Sigmoid colon (tissue), 7 donors: ENCODE data around the gene GOLGA1. TPM values are rescaled to one million over a fixed set of nuclear protein-coding genes. Genes with fewer than 3 reads are reported as not detected.

ENCODE experiments used
- DNase-seq: peaks from one replicate; pipeline ENCODE4 v3.0.0-alpha.2; 2019
- H3K27ac ChIP-seq, 4 donors: fragments of 200-600 bp; sonication (generic); one replicate each; pipeline ENCODE4 v1.5.1; 2016 to 2019; ENCODE audit warnings: mild to moderate bottlenecking in 1 of 4
- H3K27me3 ChIP-seq, 3 donors: fragments of 200-600 bp; sonication (generic); one replicate each; pipeline ENCODE4 v1.5.1; 2019; ENCODE audit warnings: mild to moderate bottlenecking in 1 of 3
- H3K36me3 ChIP-seq, 4 donors: fragments of 200-600 bp; sonication (generic); one replicate each; pipeline ENCODE4 v1.5.1; 2016 to 2019
- H3K4me1 ChIP-seq, 4 donors: fragments of 200-600 bp; sonication (generic); one replicate each; pipeline ENCODE4 v1.5.1; 2017 to 2019
- H3K4me3 ChIP-seq, 4 donors: fragments of 200-600 bp; sonication (generic); one replicate each; pipeline ENCODE4 v1.5.1; 2017 to 2019; ENCODE audit warnings: mild to moderate bottlenecking in 2 of 4, moderate library complexity in 1 of 4
- H3K9me3 ChIP-seq, 4 donors: fragments of 200-600 bp in 3 of 4; sonication (generic) in 3 of 4; one replicate each; pipeline versions ENCODE4 v1.5.1 to v1.6.1; 2013 to 2019
- CTCF ChIP-seq, 4 experiments: fragments of 450-650 bp in 3 of 4; fragments of 200-600 bp in 1 of 4; IDR thresholded peaks; one replicate each; pipeline ENCODE4 v1.5.1; 2016 to 2019; ENCODE audit warnings: antibody characterized with exemption in 4 of 4, mild to moderate bottlenecking in 3 of 4, moderate library complexity in 2 of 4
- EP300 ChIP-seq, 4 donors: sonication (generic); formaldehyde crosslinking; IDR thresholded peaks; one replicate each; pipeline ENCODE4 v1.6.1; 2017; ENCODE audit warnings: antibody characterized with exemption in 4 of 4
- POLR2A ChIP-seq, 2 donors: fragments of 450-650 bp; IDR thresholded peaks; one replicate each; pipeline ENCODE4 v1.6.1; 2016; ENCODE audit warnings: antibody characterized with exemption in 2 of 2, mild to moderate bottlenecking in 2 of 2, moderate library complexity in 2 of 2
- POLR2AphosphoS5 ChIP-seq, 4 donors: sonication (generic); formaldehyde crosslinking; IDR thresholded peaks; one replicate each; pipeline ENCODE4 v1.6.1; 2017; ENCODE audit warnings: antibody characterized with exemption in 4 of 4
- WGBS, 2 donors: extraction: QIAGEN DNeasy Blood & Tissue Kit; methylation state at CpG; one replicate each; pipeline ENCODE4 v1.1.7; 2013; 5-methylcytosine and 5-hydroxymethylcytosine counted together
- intact Hi-C: fragments of 100-400 bp; cut with DNase I; formaldehyde crosslinking; loops from one replicate; pipeline ENCODE4 v1.15.1; 2023
- polyA plus RNA-seq, 3 donors: library from polyadenylated mRNA; stranded (reverse); fragments of 200-250 nt; gene quantifications; one replicate each; pipeline ENCODE4 v1.2.3, GENCODE V29; 2013
- total RNA-seq, 4 donors: library from RNA; depleted of rRNA; stranded (reverse); fragments of >200 nt; gene quantifications; one replicate each; pipeline ENCODE4 v1.1.0, GENCODE V29; 2016
- donor health status: healthy with polysubstance abuse.
- donor health status: Bipolar disorder and iron deficiency.
- donor health status: healthy.

The GOLGA1 gene
- total and polyA plus RNA-seq, 7 donors: 7.8 to 32.1 (median 15.1) TPM

GRCh38 chr9:124897570-124898460 is 43.1 kb downstream of the GOLGA1 start:
- H3K27ac ChIP-seq: no peak overlapping the region
- no peaks in the 10 kb centered on the region for H3K9me3 ChIP-seq
- WGBS, 2 donors: 88 to 92% methylated on average over 6 of the region's 6 CpGs
- TF ChIP-seq POLR2A (IDR thresholded peaks at IDR 0.05): no peak
- TF ChIP-seq EP300 (IDR thresholded peaks at IDR 0.05): no peak
- no peak for TF ChIP-seq POLR2AphosphoS5 (IDR thresholded peaks at IDR 0.05)
- no peak for TF ChIP-seq CTCF (IDR thresholded peaks at IDR 0.05)
- no peak overlapping the region for H3K4me3 ChIP-seq
- no peaks in the 10 kb centered on the region for H3K4me1 ChIP-seq
- no peak for DNase-seq
- intact Hi-C loops: no loop called here
- H3K36me3 ChIP-seq: peaks cover 5 to 64% (median 35%) of the 10 kb centered on the region in 4 donors
- no peaks in the 10 kb centered on the region for H3K27me3 ChIP-seq

GRCh38 chr9:124894741-124895170 is 46.1 kb downstream of the GOLGA1 start:
- Histone ChIP-seq H3K27me3 (no peaks in the 10 kb centered on the region), H3K36me3 (peaks cover 5 to 85% (median 43%) of the 10 kb centered on the region in 4 donors), H3K27ac (no peak overlapping the region), H3K9me3 (no peaks in the 10 kb centered on the region), H3K4me3 (no peak overlapping the region), H3K4me1 (no peaks in the 10 kb centered on the region)
- no peak for DNase-seq
- intact Hi-C loops: no loop called here
- no peak for TF ChIP-seq CTCF (IDR thresholded peaks at IDR 0.05)
- TF ChIP-seq POLR2AphosphoS5 (IDR thresholded peaks at IDR 0.05): no peak
- TF ChIP-seq POLR2A (IDR thresholded peaks at IDR 0.05): no peak
- no peak for TF ChIP-seq EP300 (IDR thresholded peaks at IDR 0.05)

GRCh38 chr9:124894035-124894740 is 46.7 kb downstream of the GOLGA1 start:
- no peaks in the 10 kb centered on the region for H3K27me3 ChIP-seq
- intact Hi-C loops: no loop called here
- no peak overlapping the region for H3K27ac ChIP-seq
- DNase-seq: no peak
- no peaks in the 10 kb centered on the region for H3K4me1 ChIP-seq
- TF ChIP-seq POLR2A (IDR thresholded peaks at IDR 0.05): no peak
- no peak for TF ChIP-seq CTCF (IDR thresholded peaks at IDR 0.05)
- TF ChIP-seq EP300 (IDR thresholded peaks at IDR 0.05): no peak
- TF ChIP-seq POLR2AphosphoS5 (IDR thresholded peaks at IDR 0.05): no peak
- no peak overlapping the region for H3K4me3 ChIP-seq
- peaks cover 11 to 85% (median 42%) of the 10 kb centered on the region in 4 donors for H3K36me3 ChIP-seq
- H3K9me3 ChIP-seq: no peaks in the 10 kb centered on the region
- WGBS, 2 donors: 87 to 93% methylated on average over 9 of the region's 9 CpGs

- Histone ChIP-seq H3K27me3 (no peaks in the 10 kb centered on the region), H3K4me3 (no peak overlapping the region), H3K36me3 (peaks cover 23 to 89% (median 56%) of the 10 kb centered on the region in 4 donors), H3K4me1 (no peaks in the 10 kb centered on the region), H3K27ac (no peak overlapping the region), H3K9me3 (no peaks in the 10 kb centered on the region)
- intact Hi-C loops: no loop called here
- TF ChIP-seq POLR2AphosphoS5 (IDR thresholded peaks at IDR 0.05) (no peak), EP300 (IDR thresholded peaks at IDR 0.05) (no peak), POLR2A (IDR thresholded peaks at IDR 0.05) (no peak), CTCF (IDR thresholded peaks at IDR 0.05) (no peak)
- DNase-seq: no peak
- WGBS, 2 donors: 96 to 99% methylated on average over 7 of the region's 7 CpGs
These were observed 50.7 kb downstream of the GOLGA1 start for GRCh38 chr9:124890179-124890578.
